Activated B cell treated with CpG ODN at 0.5 μM for 24 hours (primary cell): ENCODE data around the gene MIDN. TPM values are rescaled to one million over a fixed set of nuclear protein-coding genes. Genes with fewer than 3 reads are reported as not detected.

ENCODE experiments used
- ATAC-seq: fragments of 200-7000 bp; cut with Tn5 transposase; one replicate; pipeline ENCODE4 v1.10.0; 2021; ENCODE audit warnings: low read depth, mild to moderate bottlenecking, moderate library complexity
- CTCF ChIA-PET: fragments of 350-600 bp; sonication (Branson Sonifier 250); formaldehyde crosslinking; loops from one replicate; lab custom pipeline; 2021; ENCODE audit warnings: antibody characterized with exemption; lab: Charles Lee
- POLR2A ChIA-PET: fragments of 350-600 bp; sonication (Branson Sonifier 250); formaldehyde crosslinking; loops from one replicate; lab custom pipeline; 2021; ENCODE audit warnings: antibody characterized with exemption; lab: Charles Lee
- DNase-seq: peaks from one replicate; pipeline ENCODE4 v3.0.0; 2022
- H3K27ac Mint-ChIP-seq: one replicate; pipeline ENCODE4 v1.8.0; 2020; ENCODE audit warnings: mixed read lengths
- H3K27me3 Mint-ChIP-seq: one replicate; pipeline ENCODE4 v1.8.0; 2021; ENCODE audit warnings: mixed read lengths
- H3K36me3 Mint-ChIP-seq: one replicate; pipeline ENCODE4 v1.8.0; 2021; ENCODE audit warnings: low read depth, mixed read lengths
- H3K4me1 Mint-ChIP-seq: one replicate; pipeline ENCODE4 v1.8.0; 2021; ENCODE audit warnings: mixed read lengths
- H3K4me3 Mint-ChIP-seq: one replicate; pipeline ENCODE4 v1.8.0; 2020; ENCODE audit warnings: mild to moderate bottlenecking, mixed read lengths
- H3K9me3 Mint-ChIP-seq: one replicate; pipeline ENCODE4 v1.8.0; 2020; ENCODE audit warnings: mixed read lengths
- intact Hi-C: fragments of 100-400 bp; cut with micrococcal nuclease; formaldehyde crosslinking; loops from one replicate; pipeline ENCODE4 v1.15.1; 2024
- total RNA-seq: library from RNA; stranded (reverse); gene quantifications from 2 replicates; pipeline ENCODE4 v1.2.3, GENCODE V29; 2022
- TF ChIP-seq, protein P1 (sequence below): fragments of 200-600 bp; IDR thresholded peaks from one replicate; pipeline ENCODE4 v1.8.0; 2022; ENCODE audit warnings: antibody characterized with exemption, mild to moderate bottlenecking

MIDN gene
- total RNA-seq, 1 donor from 2014 or later = 68.4 TPM

DNA sequence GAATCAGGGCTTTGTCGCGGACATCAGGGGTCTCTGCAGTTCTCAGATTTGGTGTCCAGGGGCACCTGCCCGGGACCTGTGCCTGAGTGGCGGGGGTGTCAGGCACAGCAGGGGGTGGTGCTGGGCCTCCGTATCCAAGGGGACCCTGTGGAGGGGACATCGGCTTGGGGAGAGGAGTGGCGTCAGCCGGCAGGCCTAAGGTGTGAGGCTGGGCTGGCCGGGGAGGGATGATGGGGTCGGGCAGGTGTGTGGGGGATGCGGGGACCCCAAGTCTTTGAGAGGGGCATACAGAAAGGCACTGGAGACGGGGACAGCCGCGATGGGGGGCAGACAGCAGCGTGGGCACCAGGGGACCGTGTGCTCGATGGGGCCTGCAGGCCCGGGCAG is 39.8 kb downstream of the MIDN start:
- ChIA-PET CTCF (no interaction called here), POLR2A (no interaction called here)
- DNase-seq (no peak), ATAC-seq (no peak)
- H3K4me3 Mint-ChIP-seq = no peak overlapping the region
- H3K27me3 Mint-ChIP-seq = peaks cover 32% of the 10 kb centered on the region
- no peaks in the 10 kb centered on the region for H3K9me3 Mint-ChIP-seq
- TF ChIP-seq, protein P1, sequence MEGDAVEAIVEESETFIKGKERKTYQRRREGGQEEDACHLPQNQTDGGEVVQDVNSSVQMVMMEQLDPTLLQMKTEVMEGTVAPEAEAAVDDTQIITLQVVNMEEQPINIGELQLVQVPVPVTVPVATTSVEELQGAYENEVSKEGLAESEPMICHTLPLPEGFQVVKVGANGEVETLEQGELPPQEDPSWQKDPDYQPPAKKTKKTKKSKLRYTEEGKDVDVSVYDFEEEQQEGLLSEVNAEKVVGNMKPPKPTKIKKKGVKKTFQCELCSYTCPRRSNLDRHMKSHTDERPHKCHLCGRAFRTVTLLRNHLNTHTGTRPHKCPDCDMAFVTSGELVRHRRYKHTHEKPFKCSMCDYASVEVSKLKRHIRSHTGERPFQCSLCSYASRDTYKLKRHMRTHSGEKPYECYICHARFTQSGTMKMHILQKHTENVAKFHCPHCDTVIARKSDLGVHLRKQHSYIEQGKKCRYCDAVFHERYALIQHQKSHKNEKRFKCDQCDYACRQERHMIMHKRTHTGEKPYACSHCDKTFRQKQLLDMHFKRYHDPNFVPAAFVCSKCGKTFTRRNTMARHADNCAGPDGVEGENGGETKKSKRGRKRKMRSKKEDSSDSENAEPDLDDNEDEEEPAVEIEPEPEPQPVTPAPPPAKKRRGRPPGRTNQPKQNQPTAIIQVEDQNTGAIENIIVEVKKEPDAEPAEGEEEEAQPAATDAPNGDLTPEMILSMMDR = no peak
- peaks cover 19% of the 10 kb centered on the region for H3K4me1 Mint-ChIP-seq
- intact Hi-C loops = no loop called here
- H3K36me3 Mint-ChIP-seq = no peaks in the 10 kb centered on the region
- no peak overlapping the region for H3K27ac Mint-ChIP-seq

DNA sequence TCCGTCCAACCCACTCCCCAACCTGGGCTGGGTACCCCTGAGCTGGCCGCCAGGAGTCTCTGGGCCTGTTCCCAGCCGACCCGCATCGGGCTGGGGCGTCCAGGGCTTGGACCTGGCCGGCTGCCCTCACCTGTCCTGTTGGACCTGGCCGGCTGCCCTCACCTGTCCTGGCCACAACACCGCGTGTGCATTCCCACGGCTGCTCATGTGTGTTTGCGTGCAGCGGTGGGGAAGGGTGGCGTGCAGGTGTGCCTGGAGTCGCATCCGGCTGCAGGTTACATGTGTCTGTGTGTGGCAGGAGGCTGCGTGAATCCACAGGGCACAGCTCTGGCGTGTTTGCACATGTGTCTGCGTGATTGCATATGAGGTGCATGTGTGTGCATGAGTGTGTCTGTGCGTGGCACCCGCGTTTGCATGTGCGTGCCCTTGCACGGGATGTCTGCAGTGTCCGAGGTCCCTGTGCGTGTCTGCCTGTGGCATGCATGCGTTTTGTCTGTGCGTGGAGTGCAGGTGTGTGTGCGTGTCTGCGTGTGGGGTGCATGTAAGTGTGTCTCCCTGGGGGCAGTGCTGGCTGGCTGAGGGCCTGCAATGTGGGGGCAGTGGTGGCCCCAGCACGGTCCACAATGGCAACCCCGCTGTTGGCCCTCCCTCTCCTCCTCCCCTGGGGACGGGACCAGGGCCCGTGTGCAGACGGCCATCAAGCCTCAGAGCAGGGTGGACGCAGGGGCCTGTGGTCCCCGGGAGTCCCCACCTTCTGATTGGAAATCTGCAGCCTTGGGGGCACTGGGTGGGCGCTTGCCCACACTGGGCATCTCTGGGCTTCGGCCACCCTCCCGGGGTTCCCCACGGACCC is 40.7 kb downstream of the MIDN start:
- POLR2A ChIA-PET = no interaction called here
- DNase-seq = no peak
- Mint-ChIP-seq H3K27ac (no peak overlapping the region), H3K36me3 (no peaks in the 10 kb centered on the region), H3K27me3 (peaks cover 30% of the 10 kb centered on the region), H3K9me3 (no peaks in the 10 kb centered on the region), H3K4me3 (no peak overlapping the region), H3K4me1 (peaks cover 19% of the 10 kb centered on the region)
- CTCF ChIA-PET = no interaction called here
- TF ChIP-seq, protein P1 = no peak
- no peak for ATAC-seq
- intact Hi-C loops = no loop called here

DNA sequence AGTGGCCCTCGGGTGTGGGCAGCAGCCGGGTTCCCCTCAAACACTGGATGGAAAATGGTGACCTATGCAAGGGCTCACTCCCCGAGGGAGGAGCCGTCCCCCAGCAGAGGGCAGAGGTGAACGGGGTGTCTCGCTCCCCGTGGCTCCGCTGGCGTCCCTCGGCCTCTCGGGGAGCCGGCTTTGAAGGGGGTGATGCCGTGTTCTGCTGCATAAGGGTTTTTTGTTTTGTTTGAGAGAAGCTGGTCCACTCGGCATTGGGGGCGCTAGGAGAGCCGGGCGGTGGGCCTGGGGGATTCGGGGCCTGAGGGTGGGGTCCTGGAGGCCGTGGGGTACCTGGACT is 41.3 kb downstream of the MIDN start:
- Mint-ChIP-seq H3K9me3 (no peaks in the 10 kb centered on the region), H3K27ac (no peak overlapping the region)
- TF ChIP-seq, protein P1 = no peak

DNA sequence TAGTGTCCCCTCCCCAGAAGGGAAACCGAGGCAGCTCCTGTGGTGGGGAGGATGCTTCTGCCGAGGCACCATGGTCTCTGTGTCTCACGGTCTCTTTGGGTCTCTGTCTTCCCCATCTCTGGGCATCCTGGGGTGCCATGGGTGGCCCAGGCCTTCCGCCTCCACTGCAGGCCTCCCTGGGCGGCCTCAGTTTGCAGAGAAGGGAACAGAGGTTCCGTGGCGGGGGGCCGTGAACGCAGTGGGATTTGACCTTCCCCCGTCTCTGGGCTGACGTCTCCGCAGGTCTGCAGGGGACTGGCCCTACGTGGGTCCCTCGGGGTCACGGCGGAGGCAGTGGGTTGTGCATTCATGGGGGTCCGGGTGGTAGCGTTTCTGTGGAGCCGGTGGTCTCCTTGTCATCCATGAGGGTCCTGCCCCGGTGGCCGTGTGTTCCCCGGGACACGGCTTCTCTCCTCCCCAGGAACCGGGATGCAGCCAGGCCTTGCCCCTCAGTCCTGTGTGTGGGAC is 41.9 kb downstream of the MIDN start:
- H3K27ac Mint-ChIP-seq = no peak overlapping the region
- no peak for DNase-seq
- no peaks in the 10 kb centered on the region for H3K36me3 Mint-ChIP-seq
- no peaks in the 10 kb centered on the region for H3K9me3 Mint-ChIP-seq
- CTCF ChIA-PET = no interaction called here
- TF ChIP-seq, protein P1 = no peak
- ATAC-seq = no peak
- H3K4me1 Mint-ChIP-seq = peaks cover 14% of the 10 kb centered on the region
- intact Hi-C loops = no loop called here
- H3K4me3 Mint-ChIP-seq = no peak overlapping the region
- POLR2A ChIA-PET = no interaction called here
- peaks cover 23% of the 10 kb centered on the region for H3K27me3 Mint-ChIP-seq

More for the DNA sequence above, 41.3 kb downstream of the MIDN start:
- CTCF ChIA-PET = no interaction called here
- Mint-ChIP-seq H3K27me3 (peaks cover 28% of the 10 kb centered on the region), H3K4me3 (no peak overlapping the region), H3K4me1 (peaks cover 17% of the 10 kb centered on the region), H3K36me3 (no peaks in the 10 kb centered on the region)
- ATAC-seq = no peak
- POLR2A ChIA-PET = no interaction called here
- intact Hi-C loops = no loop called here
- no peak for DNase-seq

DNA sequence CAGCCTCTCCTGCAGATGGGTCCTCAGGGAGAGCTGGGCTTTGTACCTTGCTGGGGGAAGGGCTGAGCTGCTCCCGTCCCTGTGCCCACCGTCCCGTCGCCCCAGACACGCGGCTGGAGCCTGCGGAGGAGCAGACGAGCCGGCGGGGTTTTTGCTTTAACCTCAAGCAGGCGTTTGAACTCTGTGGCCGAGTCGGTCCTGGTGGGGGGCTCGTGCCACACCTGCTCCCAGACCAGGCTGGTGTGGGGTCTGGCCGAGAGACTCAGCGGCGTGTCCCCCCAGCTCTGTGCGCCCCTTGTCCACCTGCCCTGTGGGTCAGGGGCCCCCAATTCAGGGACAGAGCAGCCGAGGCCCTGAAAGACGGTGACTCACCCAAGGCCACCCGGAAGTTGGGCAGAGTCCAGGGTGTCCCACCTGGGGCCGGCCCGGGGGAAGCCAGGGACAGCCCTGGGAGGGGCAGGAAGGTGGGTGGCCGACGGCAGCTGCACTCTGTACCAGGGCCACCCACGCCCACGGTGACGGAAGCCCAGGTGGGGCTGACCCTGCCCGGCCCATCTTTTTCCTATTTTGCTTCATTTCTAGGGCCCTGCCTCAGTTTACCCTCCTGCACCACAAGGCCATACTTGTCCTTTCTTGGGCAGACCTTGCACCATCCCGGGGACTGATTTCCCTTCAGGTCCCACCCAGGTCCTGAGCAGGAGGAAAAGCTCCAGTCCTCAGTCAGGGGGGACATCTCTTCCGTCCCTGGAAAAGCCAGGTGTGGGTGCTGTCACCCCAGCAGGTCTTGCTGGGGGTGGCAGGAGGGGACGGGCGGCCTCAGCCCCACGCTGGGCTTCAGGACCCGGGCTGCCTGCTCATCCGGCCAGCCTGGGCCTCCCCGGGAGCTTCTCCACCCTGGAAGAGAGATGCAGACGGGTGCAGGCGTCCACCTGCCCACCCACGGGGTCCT is 42.6 kb downstream of the MIDN start:
- ChIA-PET CTCF (no interaction called here), POLR2A (interaction anchor here (0.6 kb wide), 1 partner anchor 1567 kb away, joined by 5 read pairs; no protein-coding TSS in a partner anchor)
- peaks cover 14% of the 10 kb centered on the region for H3K4me1 Mint-ChIP-seq
- DNase-seq (no peak), ATAC-seq (no peak)
- H3K4me3 Mint-ChIP-seq = no peak overlapping the region
- intact Hi-C loops = no loop called here
- TF ChIP-seq, protein P1 = no peak
- H3K27me3 Mint-ChIP-seq = peaks cover 23% of the 10 kb centered on the region
- H3K36me3 Mint-ChIP-seq = no peaks in the 10 kb centered on the region
- no peak overlapping the region for H3K27ac Mint-ChIP-seq
- no peaks in the 10 kb centered on the region for H3K9me3 Mint-ChIP-seq
